Activated T-cell treated with anti-CD3 and anti-CD28 coated beads, Interleukin-2, amount 50 U/mL, for 4 hours (primary cell): Measurements from ENCODE around the gene SEC61G. TPM values are rescaled to one million over a fixed set of nuclear protein-coding genes. Genes with fewer than 3 reads are reported as not detected.
A peak's percentile ranks its signal among the peaks of the same experiment; 100 is the strongest.

Experiments
- ATAC-seq, 2 donors: fragments of 200-7000 bp; cut with Tn5 transposase; one replicate each; pipeline ENCODE4 v1.10.0; 2021
- DNase-seq: peaks from one replicate; pipeline ENCODE4 v3.0.0-alpha.2; 2020
- H3K27me3 Mint-ChIP-seq: one replicate; pipeline ENCODE4 v1.8.0; 2021; ENCODE audit warnings: low read depth, mixed read lengths
- H3K36me3 Mint-ChIP-seq: one replicate; pipeline ENCODE4 v1.8.0; 2022; ENCODE audit warnings: mixed read lengths; ENCODE audit not compliant: insufficient read depth
- H3K4me1 Mint-ChIP-seq: one replicate; pipeline ENCODE4 v1.8.0; 2021; ENCODE audit warnings: low read depth, mixed read lengths
- H3K4me3 Mint-ChIP-seq: one replicate; pipeline ENCODE4 v1.8.0; 2021; ENCODE audit warnings: mild to moderate bottlenecking, moderate library complexity, mixed read lengths
- H3K9me3 Mint-ChIP-seq: one replicate; pipeline ENCODE4 v1.8.0; 2021; ENCODE audit warnings: mixed read lengths
- total RNA-seq, 3 donors: library from RNA; stranded (reverse); gene quantifications; one replicate each; pipeline ENCODE4 v1.2.1, GENCODE V29; 2021

SEC61G gene
- total RNA-seq, 3 donors from 2014 or later, result 187 to 194 (median 191) TPM

- H3K27me3 Mint-ChIP-seq, result peaks cover 12% of the 10 kb centered on the region
- ATAC-seq (no peak), DNase-seq (no peak)
- H3K36me3 Mint-ChIP-seq, result no peaks in the 10 kb centered on the region
- no peaks in the 10 kb centered on the region for H3K4me1 Mint-ChIP-seq
- no peak overlapping the region for H3K4me3 Mint-ChIP-seq
- H3K9me3 Mint-ChIP-seq, result peaks cover 14% of the 10 kb centered on the region
These were observed 21.5 kb upstream of the SEC61G start for GRCh38 chr7:54780490-54780889.

DNA sequence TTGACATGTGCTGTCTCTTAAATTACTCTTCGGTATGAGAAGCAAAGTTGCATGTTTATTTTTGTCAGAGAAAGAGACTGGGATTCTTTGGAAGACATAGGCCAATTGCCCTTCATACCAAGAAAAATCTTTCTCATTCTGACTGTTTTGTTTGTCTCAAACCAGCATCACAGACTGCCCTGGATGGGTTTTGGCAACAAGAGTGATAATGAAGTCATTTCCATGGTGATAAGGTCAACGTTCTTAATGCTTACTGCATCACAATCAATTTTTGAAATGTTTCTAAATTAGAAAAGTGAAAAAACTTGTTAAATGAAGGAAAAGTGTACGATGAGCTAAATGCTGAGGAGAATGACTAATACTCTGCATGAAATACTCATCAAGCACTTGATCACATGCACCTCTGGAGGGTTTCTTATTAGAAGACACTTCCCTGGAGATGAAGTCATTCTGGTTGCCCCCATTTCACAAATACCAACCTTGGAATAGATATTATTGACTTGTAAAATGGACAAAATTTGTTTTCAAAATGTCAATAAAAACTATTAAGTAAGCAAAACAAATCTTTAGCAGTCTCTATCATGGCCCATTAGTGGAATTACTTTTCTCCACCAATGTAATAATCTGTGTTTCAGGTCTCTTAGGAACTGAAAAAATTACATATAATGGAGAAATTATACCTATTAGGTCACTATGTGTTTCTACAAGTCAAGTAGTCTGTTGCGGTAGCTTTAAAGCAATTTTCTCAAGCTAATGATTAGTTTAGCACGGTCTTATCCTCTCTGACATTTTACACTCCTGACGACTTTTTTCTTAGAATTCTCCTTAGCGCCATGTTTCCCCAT is 19.9 kb upstream of the SEC61G start:
- ATAC-seq (no peak), DNase-seq (no peak)
- peaks cover 3% of the 10 kb centered on the region for H3K4me1 Mint-ChIP-seq
- peaks cover 14% of the 10 kb centered on the region for H3K9me3 Mint-ChIP-seq
- H3K36me3 Mint-ChIP-seq, result no peaks in the 10 kb centered on the region
- H3K27me3 Mint-ChIP-seq, result peaks cover 5% of the 10 kb centered on the region
- H3K4me3 Mint-ChIP-seq, result no peak overlapping the region

GRCh38 chr7:54778166-54778565 is 19.2 kb upstream of the SEC61G start:
- Mint-ChIP-seq H3K4me1 (peaks cover 7% of the 10 kb centered on the region), H3K9me3 (peaks cover 14% of the 10 kb centered on the region), H3K4me3 (no peak overlapping the region), H3K36me3 (no peaks in the 10 kb centered on the region), H3K27me3 (peaks cover 12% of the 10 kb centered on the region)
- no peak for ATAC-seq
- no peak for DNase-seq

GRCh38 chr7:54774785-54775740 is 16.1 kb upstream of the SEC61G start:
- Mint-ChIP-seq H3K36me3 (no peaks in the 10 kb centered on the region), H3K4me3 (no peak overlapping the region), H3K9me3 (peaks cover 14% of the 10 kb centered on the region), H3K27me3 (peaks cover 20% of the 10 kb centered on the region), H3K4me1 (peaks cover 7% of the 10 kb centered on the region)
- DNase-seq, result no peak
- no peak for ATAC-seq

GRCh38 chr7:54773472-54774399 is 14.7 kb upstream of the SEC61G start:
- no peaks in the 10 kb centered on the region for H3K36me3 Mint-ChIP-seq
- DNase-seq (peak; percentile 51), ATAC-seq (peak; percentile 87 to 88)
- H3K27me3 Mint-ChIP-seq, result peaks cover 33% of the 10 kb centered on the region
- peak overlapping the region; percentile 80 for H3K4me3 Mint-ChIP-seq
- peaks cover 7% of the 10 kb centered on the region for H3K4me1 Mint-ChIP-seq
- peaks cover 14% of the 10 kb centered on the region for H3K9me3 Mint-ChIP-seq

DNA sequence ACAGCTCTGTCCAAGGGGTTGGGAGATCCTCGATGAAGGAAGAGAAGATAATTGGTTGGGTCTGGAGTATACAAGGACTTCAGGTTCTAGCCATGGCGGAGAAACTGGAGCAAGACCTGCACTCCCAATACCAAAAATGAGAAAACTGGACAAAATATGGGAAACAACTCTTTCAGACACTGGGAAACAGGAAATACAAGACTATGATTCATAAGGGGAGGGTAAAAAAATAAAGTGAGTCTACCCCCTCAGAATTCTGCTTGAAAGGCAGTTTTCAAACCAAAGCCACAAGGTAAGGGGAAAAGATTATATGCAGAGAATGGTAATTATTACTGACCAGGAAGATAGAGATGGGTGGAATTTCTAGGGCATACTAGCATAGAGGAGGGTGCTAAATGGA is 10.2 kb upstream of the SEC61G start:
- ATAC-seq (no peak), DNase-seq (no peak)
- H3K4me1 Mint-ChIP-seq, result peaks cover 6% of the 10 kb centered on the region
- H3K4me3 Mint-ChIP-seq, result no peak overlapping the region
- H3K36me3 Mint-ChIP-seq, result no peaks in the 10 kb centered on the region
- H3K9me3 Mint-ChIP-seq, result no peaks in the 10 kb centered on the region
- peaks cover 53% of the 10 kb centered on the region for H3K27me3 Mint-ChIP-seq

DNA sequence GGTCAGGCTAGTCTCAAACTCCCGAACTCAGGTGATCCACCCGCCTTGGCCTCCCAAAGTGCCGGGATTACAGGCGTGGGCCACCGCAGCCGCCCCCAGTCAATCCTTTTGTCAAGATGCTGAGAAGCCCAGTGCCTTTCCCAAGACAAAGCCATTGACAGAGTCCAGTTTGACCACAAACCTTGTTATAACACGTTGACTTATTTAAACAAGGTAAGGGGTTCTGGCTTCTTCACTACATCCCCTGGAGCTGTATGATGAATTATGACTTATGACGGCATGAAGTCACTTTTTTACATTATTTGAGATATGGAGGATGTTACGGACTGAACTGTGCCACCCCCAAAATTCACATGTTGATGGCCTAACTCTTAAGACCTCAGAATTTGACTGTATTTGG is 5.8 kb upstream of the SEC61G start:
- Mint-ChIP-seq H3K4me3 (no peak overlapping the region), H3K4me1 (peaks cover 5% of the 10 kb centered on the region), H3K36me3 (no peaks in the 10 kb centered on the region), H3K9me3 (no peaks in the 10 kb centered on the region), H3K27me3 (peaks cover 35% of the 10 kb centered on the region)
- DNase-seq (no peak), ATAC-seq (no peak)

DNA sequence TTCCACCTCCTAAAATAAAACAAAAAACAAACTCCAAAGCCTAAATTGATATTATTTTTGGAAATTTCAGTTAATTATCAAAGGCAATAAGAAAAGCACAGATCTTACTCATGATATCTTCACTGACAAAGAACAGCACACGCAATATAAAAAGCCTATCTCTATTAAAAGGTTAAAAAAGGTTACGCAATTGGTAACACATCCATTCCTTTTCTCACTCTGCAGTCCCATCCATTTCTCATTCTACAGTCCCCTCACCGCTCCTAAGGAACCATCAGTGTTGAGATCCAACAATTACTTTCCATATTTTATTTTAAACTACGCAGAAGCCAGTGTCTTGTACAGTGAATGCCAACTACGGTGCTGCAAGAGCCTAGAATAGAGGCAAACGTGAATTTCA is 1.3 kb downstream of the SEC61G start:
- ATAC-seq, result no peak
- H3K27me3 Mint-ChIP-seq, result no peaks in the 10 kb centered on the region
- H3K36me3 Mint-ChIP-seq, result peaks cover 15% of the 10 kb centered on the region
- H3K4me3 Mint-ChIP-seq, result peak overlapping the region; percentile 100
- peaks cover 30% of the 10 kb centered on the region for H3K4me1 Mint-ChIP-seq
- no peaks in the 10 kb centered on the region for H3K9me3 Mint-ChIP-seq
- no peak for DNase-seq

DNA sequence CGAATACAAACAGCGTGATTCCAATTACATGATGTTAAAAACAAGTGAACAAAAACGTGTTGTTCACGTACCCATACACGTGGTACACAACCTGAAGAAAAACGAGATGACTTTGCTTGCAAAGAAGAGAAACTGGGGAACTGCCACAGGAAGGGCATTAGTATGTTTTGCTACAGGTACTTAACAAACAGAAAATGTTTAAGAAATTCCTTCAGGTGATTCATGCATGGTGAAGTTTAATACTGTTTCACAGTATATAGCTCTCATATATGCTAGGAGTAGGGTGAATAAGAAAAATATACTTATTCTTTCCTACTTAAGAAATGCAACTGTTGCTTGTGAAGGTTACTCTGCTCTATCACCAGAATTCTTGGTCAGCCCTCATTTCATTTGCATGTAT is 9.8 kb downstream of the SEC61G start:
- H3K27me3 Mint-ChIP-seq, result no peaks in the 10 kb centered on the region
- ATAC-seq (no peak), DNase-seq (no peak)
- no peak overlapping the region for H3K4me3 Mint-ChIP-seq
- H3K4me1 Mint-ChIP-seq, result peaks cover 5% of the 10 kb centered on the region
- H3K36me3 Mint-ChIP-seq, result peaks cover 41% of the 10 kb centered on the region
- H3K9me3 Mint-ChIP-seq, result no peaks in the 10 kb centered on the region

DNA sequence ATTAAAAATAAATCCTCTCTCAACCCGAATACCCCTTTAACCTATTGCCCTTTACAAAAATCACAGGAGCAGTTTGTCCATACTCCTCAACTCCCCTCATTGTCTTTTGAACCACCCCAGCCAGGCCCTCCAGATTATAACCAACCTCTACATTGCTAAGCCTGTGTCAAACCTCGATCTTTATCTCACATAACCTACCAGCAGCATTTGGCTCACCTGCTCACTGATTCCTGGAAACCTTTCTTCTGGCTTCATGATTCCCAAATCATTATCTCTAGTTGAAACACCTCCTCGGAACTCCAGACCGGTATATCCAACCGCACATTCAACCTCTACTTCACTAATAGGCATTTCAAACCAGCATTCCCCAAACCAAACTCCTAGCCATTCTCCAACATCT is 11.8 kb downstream of the SEC61G start:
- H3K27me3 Mint-ChIP-seq, result no peaks in the 10 kb centered on the region
- H3K4me1 Mint-ChIP-seq, result no peaks in the 10 kb centered on the region
- H3K36me3 Mint-ChIP-seq, result peaks cover 29% of the 10 kb centered on the region
- no peak for DNase-seq
- no peak for ATAC-seq
- H3K4me3 Mint-ChIP-seq, result no peak overlapping the region
- H3K9me3 Mint-ChIP-seq, result no peaks in the 10 kb centered on the region

- DNase-seq (no peak), ATAC-seq (no peak)
- no peaks in the 10 kb centered on the region for H3K27me3 Mint-ChIP-seq
- no peaks in the 10 kb centered on the region for H3K9me3 Mint-ChIP-seq
- peaks cover 16% of the 10 kb centered on the region for H3K36me3 Mint-ChIP-seq
- no peak overlapping the region for H3K4me3 Mint-ChIP-seq
- no peaks in the 10 kb centered on the region for H3K4me1 Mint-ChIP-seq
These were observed 15.4 kb downstream of the SEC61G start for GRCh38 chr7:54743580-54743979.

GRCh38 chr7:54738737-54739136 is 20.3 kb downstream of the SEC61G start:
- DNase-seq (no peak), ATAC-seq (no peak)
- Mint-ChIP-seq H3K4me3 (no peak overlapping the region), H3K4me1 (no peaks in the 10 kb centered on the region), H3K27me3 (peaks cover 6% of the 10 kb centered on the region), H3K36me3 (no peaks in the 10 kb centered on the region), H3K9me3 (peaks cover 8% of the 10 kb centered on the region)

DNA sequence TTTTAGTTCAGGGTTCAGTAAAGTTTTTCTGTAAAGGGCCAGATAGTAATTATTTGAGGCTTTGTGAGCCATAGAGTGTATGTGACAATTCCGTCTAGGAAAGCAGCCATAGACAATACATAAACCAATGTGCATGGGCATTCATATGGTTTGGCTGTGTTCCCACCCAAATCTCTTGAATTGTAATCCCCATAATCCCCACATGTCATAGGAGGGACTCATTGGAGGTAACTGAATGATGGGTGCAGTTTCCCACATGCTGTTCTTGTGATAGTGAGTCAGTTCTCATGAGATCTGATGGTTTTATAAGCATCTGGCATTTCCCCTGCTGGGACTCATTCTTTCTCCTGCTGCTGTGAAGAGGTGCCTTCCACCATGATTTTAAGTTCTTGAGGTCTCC is 29.9 kb downstream of the SEC61G start:
- H3K4me1 Mint-ChIP-seq, result no peaks in the 10 kb centered on the region

DNA sequence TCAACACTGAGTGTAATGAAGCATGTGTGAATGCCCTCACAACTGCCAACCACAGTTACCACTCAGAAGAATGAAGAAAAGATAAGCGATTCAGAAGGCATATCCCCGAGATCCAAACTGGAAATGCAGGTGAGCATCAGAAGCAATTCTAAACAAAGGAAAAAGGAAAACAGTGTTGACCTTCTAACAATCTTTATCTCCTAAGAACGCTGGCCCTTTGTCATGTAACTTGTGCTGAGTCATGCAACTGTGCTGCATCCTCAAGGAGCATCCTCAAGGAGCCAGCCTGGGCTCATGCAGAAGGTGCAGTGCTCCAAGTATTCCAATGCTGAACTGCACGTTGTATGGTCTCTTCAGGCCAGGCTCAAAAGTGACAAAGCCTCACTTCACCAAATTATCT is 30.6 kb downstream of the SEC61G start:
- peaks cover 3% of the 10 kb centered on the region for H3K9me3 Mint-ChIP-seq
- ATAC-seq, result no peak
- H3K4me1 Mint-ChIP-seq, result no peaks in the 10 kb centered on the region
- DNase-seq, result no peak
- no peaks in the 10 kb centered on the region for H3K27me3 Mint-ChIP-seq
- H3K4me3 Mint-ChIP-seq, result no peak overlapping the region
- H3K36me3 Mint-ChIP-seq, result no peaks in the 10 kb centered on the region

More for the DNA sequence above, 29.9 kb downstream of the SEC61G start:
- Mint-ChIP-seq H3K36me3 (no peaks in the 10 kb centered on the region), H3K4me3 (no peak overlapping the region), H3K27me3 (no peaks in the 10 kb centered on the region), H3K9me3 (peaks cover 3% of the 10 kb centered on the region)
- no peak for ATAC-seq
- no peak for DNase-seq
